Fibroblast of the aortic adventitia (primary cell): ENCODE results near the gene ST6GALNAC1. TPM values are rescaled to one million over a fixed set of nuclear protein-coding genes. Genes with fewer than 3 reads are reported as not detected.
"Not testable (repeated sequence)": the region's sequence is repeated elsewhere in the genome, so short reads cannot be mapped to it uniquely, and the experiment has no call there.

ENCODE experiments used
- DNase-seq: peaks from one replicate; pipeline ENCODE4 v3.0.0-alpha.2; 2010; ENCODE audit warnings: low read depth
- H3K4me3 ChIP-seq: 2 replicates; pipeline ENCODE4 v1.5.1; 2011; ENCODE audit warnings: low read depth, mild to moderate bottlenecking, control low read depth, low read length, moderate library complexity
- total RNA-seq: library from RNA; depleted of rRNA; stranded (reverse); fragments of >200 nt; gene quantifications from 2 replicates; pipeline ENCODE4 v1.2.3, GENCODE V29; 2012; ENCODE audit warnings: low replicate concordance
- TF ChIP-seq, protein P1 (sequence below): IDR thresholded peaks from 2 replicates; pipeline ENCODE4 v1.5.1; 2011; ENCODE audit warnings: mild to moderate bottlenecking, low read length, control low read depth, inconsistent platforms; ENCODE audit not compliant: insufficient read depth

Gene ST6GALNAC1
- total RNA-seq, 1 donor = not detected

DNA sequence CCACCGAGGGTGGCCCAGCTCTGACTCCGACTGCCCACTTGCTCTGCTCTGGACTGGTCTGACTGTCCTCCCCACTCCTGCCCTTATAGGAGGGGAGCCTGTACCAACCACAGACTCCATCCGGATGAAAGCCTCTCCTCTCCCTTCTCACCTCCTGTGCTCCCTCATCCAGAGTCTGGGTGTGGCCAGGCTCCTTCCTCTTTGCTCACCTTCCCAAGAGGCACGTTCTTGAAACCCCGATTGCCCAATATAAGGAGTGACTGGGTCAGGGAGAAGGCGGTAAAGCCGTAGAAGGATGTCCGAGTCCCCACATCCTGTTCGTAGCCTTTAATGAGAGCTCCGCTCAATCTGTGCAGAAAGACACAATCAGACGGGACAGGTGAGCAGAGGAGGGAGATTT, 17.1 kb downstream of the ST6GALNAC1 start:
- no peak for DNase-seq
- TF ChIP-seq, protein P1, sequence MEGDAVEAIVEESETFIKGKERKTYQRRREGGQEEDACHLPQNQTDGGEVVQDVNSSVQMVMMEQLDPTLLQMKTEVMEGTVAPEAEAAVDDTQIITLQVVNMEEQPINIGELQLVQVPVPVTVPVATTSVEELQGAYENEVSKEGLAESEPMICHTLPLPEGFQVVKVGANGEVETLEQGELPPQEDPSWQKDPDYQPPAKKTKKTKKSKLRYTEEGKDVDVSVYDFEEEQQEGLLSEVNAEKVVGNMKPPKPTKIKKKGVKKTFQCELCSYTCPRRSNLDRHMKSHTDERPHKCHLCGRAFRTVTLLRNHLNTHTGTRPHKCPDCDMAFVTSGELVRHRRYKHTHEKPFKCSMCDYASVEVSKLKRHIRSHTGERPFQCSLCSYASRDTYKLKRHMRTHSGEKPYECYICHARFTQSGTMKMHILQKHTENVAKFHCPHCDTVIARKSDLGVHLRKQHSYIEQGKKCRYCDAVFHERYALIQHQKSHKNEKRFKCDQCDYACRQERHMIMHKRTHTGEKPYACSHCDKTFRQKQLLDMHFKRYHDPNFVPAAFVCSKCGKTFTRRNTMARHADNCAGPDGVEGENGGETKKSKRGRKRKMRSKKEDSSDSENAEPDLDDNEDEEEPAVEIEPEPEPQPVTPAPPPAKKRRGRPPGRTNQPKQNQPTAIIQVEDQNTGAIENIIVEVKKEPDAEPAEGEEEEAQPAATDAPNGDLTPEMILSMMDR = no peak
- no peak overlapping the region for H3K4me3 ChIP-seq

DNA sequence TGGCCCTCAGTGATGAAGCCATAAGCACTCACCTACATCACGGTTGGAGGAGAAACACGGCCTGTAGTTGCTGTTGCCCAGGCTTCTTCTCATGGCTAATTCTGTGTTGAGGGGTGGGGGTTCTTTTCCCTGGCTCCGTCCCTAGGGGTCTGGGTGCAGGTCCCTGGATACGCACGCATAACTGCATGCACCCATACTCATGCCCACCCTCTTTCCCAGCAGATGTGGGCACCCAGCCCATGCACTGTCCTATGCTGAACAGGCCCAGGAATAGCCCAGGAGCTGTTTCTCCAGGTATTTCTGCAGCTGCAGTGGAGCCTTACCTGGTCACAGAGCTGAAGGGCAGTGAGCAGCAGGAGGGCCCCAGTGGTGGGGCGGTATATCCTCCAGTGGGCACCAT, 18.1 kb downstream of the ST6GALNAC1 start:
- H3K4me3 ChIP-seq = no peak overlapping the region
- TF ChIP-seq, protein P1 = no peak
- DNase-seq = no peak

DNA sequence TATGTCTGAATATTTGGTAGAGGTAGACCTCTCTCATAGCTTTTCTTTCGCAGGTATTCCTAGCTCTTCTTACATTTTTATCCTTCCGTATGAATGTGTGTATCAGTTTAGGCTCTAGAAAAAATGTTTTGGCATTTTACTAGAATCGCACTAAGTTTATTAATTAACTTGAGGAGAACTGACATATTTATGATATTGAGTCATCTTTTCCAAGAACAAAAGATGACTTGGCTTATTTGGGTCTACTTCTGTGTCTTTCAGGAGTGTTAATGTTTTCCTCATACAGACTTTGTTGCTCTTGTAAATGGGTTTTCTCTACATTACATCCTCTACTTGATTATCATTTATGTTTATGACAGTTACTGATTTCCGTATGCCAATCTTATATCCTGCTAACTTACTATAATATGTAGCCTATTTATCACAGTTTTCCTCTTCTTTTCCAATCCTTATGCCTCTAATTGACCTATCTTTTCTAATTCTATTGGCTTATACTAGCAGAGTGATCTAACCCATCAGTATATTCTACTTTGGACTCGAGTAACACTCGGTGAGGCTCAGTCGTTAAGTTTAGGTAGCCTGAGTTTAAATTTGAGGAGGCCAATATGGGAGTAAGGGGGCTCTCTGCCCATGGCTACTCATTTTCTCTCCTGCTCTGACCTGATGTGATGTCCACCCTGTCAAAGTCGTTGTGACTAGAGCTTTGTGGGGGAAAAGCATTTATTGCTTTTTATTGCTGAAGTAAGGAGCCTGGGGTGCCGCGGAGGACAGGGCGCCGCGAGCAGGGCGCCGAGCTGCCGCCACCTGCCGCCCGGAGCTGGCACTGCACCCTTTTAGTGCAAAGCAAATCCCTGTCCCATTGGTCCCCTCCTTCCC, 20.0 kb downstream of the ST6GALNAC1 start:
- no peak overlapping the region for H3K4me3 ChIP-seq
- TF ChIP-seq, protein P1 = peak; percentile 88
- DNase-seq = peak; percentile 75

DNA sequence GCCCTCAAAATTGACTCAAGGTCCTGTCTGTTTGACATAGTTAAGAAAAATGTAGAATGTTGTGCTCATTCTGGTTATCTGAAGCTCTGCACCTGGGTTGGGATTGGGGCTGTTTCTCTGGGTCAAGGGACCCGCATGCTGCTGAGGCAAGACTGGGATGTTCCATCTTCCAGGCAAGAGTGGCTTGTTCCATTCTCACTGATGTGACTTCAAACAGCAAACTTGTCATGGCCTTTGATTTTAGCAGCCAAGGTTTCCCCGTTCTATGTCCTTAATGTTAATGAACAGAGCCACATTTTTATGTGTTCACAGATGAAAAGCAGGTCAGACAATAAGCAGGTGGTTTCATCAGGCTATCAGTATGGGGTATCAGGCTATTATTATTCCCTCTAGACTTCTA, 25.7 kb downstream of the ST6GALNAC1 start:
- TF ChIP-seq, protein P1 = no peak
- no peak overlapping the region for H3K4me3 ChIP-seq
- DNase-seq = no peak

DNA sequence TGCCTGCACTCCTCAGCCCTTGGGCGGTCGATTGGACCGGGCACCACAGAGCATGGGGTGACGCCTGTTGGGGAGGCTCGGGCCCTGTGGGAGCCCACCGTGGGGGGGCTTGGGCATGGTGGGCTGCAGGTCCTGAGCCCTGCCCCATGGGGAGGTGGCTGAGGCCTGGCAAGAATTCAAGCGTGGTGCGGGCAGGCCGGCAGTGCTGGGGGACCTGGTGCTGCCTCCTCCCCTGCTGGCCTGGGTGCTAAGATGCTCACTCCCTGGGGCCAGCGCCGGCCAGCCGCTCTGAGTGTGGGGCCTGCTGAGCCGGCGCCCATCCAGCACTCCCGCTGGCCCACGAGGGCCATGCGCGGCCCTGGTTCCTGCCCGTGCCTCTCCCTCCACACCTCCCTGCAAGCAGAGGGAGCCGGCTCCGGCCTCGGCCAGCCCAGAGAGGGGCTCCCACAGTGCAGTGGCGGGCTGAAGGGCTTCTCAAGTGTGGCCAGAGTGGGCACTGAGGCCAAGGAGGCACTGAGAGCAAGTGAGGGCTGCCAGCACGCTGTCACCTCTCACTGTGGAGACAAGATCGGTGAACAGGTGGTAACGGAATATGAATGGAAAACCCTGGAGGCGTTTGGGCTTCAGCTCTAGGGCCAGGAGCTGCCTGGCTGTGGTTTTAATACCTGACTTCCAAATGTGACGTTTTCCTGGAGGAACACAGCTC, 28.5 kb downstream of the ST6GALNAC1 start:
- no peak for DNase-seq
- TF ChIP-seq, protein P1 = no peak
- H3K4me3 ChIP-seq = no peak overlapping the region

DNA sequence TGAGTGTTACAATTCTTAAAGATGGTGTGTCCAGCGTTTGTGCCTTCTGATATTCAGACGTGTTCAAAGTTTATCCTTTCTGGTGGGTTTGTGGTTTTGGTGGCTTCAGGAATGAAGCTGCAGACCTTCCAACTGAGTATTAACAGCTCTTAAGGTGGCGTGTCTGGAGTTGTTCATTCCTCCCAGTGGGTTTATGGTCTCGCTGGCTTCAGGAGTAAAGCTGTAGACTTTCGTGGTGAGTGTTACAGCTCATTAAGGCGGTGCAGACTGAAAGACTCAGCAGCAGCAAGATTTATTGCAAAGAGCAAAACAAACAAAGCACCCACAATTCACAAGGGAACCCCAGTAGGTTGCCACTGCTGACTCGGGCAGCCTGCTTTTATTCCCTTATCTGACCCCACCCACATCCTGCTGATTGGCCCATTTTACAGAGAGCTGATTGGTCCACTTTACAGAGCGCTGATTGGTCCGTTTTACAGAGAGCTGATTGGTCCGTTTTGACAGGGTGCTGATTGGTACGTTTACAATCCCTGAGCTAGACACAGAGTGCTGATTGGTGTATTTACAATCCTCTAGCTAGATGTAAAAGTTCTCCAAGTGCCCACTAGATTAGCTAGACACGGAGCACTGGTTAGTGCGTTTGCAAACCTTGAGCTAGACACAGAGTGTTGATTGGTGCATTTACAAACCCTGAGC, 29.3 kb downstream of the ST6GALNAC1 start:
- not testable (repeated sequence) for H3K4me3 ChIP-seq, DNase-seq
